GM12891 (cell line): ENCODE results near the gene IGF2R.

Experiments used
- POLR2A ChIP-seq: IDR thresholded peaks from 2 replicates; pipeline ENCODE4 v1.6.1; 2011; ENCODE audit warnings: low read depth, low read length, control low read depth
- POLR2AphosphoS5 ChIP-seq: IDR thresholded peaks from 2 replicates; pipeline ENCODE4 v1.6.1; 2011; ENCODE audit warnings: low read depth, low read length, control low read depth
- POU2F2 ChIP-seq: IDR thresholded peaks from 2 replicates; pipeline ENCODE4 v1.6.1; 2011; ENCODE audit warnings: low read depth, mild to moderate bottlenecking, control low read depth, low read length, moderate library complexity
- TAF1 ChIP-seq: IDR thresholded peaks from 2 replicates; pipeline ENCODE4 v1.6.1; 2011; ENCODE audit warnings: low read depth, low read length, control low read depth

DNA sequence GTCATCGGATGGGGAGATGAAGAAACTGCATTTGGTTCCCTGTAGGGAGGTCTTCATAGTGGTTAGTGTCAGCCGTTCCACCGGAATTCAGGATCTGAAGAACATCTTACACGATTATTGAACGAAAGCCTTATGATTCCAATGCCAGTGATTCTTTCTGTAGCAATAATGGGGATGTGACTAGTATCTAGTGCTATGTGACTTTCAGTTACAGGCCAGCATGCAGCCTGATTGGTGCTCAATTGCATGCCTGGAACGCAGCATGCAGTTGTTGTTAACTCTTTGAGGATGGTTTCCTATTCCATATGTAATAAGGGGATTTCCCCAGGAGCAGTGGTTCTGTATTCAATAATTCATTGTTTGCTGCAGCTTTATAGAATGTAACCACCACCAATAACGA is 81.1 kb downstream of the IGF2R start:
- TF ChIP-seq TAF1: no peak
- no peak for TF ChIP-seq POLR2AphosphoS5
- TF ChIP-seq POLR2A: no peak
- TF ChIP-seq POU2F2: no peak
